Measurements from ENCODE around the gene PHF13. TPM values are rescaled to one million over a fixed set of nuclear protein-coding genes. Genes with fewer than 3 reads are reported as not detected.

PHF13 gene
- total and polyA plus RNA-seq, 2 of the 4 experiments (the other 2 are of a cell fraction), result 7.3 to 9.8 TPM

DNA sequence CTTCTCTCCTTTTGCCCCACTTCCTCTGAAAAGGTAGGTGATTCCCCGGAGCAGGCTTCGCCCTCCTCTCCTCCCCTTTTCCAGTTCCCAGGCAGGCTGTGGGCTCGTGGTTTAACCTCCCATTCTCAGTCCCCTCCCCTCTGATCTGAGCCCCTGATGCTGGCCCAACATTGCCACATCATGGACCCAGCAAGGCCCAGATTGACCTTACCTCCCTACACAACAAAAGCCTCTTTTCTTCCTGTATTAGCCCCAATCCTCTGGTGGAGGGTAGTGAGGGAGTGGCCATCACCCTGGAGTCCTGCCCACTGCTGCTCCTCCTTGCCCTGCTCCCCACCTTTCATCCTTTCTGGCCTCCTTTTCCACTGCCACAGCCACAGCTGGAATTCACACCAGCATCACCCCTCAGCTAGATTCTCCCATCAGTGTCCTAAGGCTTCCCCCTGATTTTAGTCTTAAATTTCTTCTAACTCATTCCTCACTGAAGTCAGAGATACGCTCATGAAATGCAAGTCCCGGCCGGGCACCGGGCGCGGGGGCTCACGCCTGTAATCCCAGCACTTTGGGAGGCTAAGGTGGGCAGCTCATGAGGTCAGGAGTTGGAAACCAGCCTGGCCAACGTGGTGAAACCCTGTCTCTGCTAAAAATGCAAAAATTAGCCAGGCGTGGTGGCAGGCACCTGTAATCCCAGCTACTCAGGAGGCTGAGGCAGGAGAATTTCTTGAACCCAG is 40.7 kb upstream of the PHF13 start:
- ChIA-PET POLR2A (ENCODE audit: unreplicated experiment) (no interaction called here), CTCF (no interaction called here)
- Histone ChIP-seq H3K9ac (ENCODE audit: low read depth, low read length) (no peak overlapping the region), H3K23ac (ENCODE audit: low read depth, low read length) (no peak overlapping the region), H4K5ac (ENCODE audit: low read depth, low read length) (no peak overlapping the region), H3K4me2 (ENCODE audit: low read depth, low read length) (no peak overlapping the region), H3K4me3 (ENCODE audit: insufficient read depth, low read depth, low read length) (no peak overlapping the region), H2BK5ac (ENCODE audit: low read depth, low read length, poor library complexity, severe bottlenecking) (no peak overlapping the region), H2BK120ac (ENCODE audit: low read depth, low read length) (no peak overlapping the region), H2AK9ac (replicated peaks; ENCODE audit: low read depth, low read length, poor library complexity) (no peak overlapping the region), H3K79me1 (ENCODE audit: low read depth in 1 of 2, low read length in 2 of 2) (no peaks in the 10 kb centered on the region), H3K9me3 (ENCODE audit: control insufficient read depth, insufficient read depth, low read length) (peaks cover 10% of the 10 kb centered on the region), H4K91ac (ENCODE audit: insufficient read depth, low read depth, low read length) (no peak overlapping the region), H3K18ac (ENCODE audit: low read depth, low read length) (no peak overlapping the region), H3K4me1 (ENCODE audit: control insufficient read depth, insufficient read depth, low read length) (no peaks in the 10 kb centered on the region), H3K27me3 (ENCODE audit: control insufficient read depth, insufficient read depth, low read length) (peaks cover 24% of the 10 kb centered on the region), H2BK15ac (ENCODE audit: low read depth, low read length) (no peak overlapping the region), H3K4ac (ENCODE audit: low read depth, low read length) (no peak overlapping the region), H3K36me3 (ENCODE audit: control insufficient read depth, insufficient read depth, low read length) (no peaks in the 10 kb centered on the region), H3K14ac (replicated peaks; ENCODE audit: low read depth, low read length) (no peak overlapping the region), H2AFZ (replicated peaks; ENCODE audit: low read length, poor library complexity) (no peak overlapping the region), H4K8ac (ENCODE audit: low read depth in 2 of 2, low read length in 2 of 2) (no peak overlapping the region), H3K56ac (ENCODE audit: extremely low read depth, insufficient read depth, low read length) (no peak overlapping the region), H2BK20ac (ENCODE audit: low read depth, low read length) (no peak overlapping the region), H3K27ac (ENCODE audit: insufficient read depth, low read length) (no peak overlapping the region), H2AK5ac (ENCODE audit: low read depth, low read length) (no peak overlapping the region), H3K9me1 (ENCODE audit: insufficient read depth, low read length) (no peaks in the 10 kb centered on the region), H4K20me1 (ENCODE audit: insufficient read depth, low read length) (no peaks in the 10 kb centered on the region)
- WGBS, 2 experiments (ENCODE audit: extremely low coverage in 2 of 2, insufficient read length in 1 of 2), result 33% methylated on average over 2 of the region's 12 CpGs; no CpG with 5 or more reads in 1 of the 2 experiments
- dilution Hi-C loops (cut with HindIII; ENCODE audit: low sequenced_read_pairs, unreplicated experiment) (no loop called here), in situ Hi-C loops (cut with MboI; ENCODE audit: low sequenced_read_pairs) (no loop called here), intact Hi-C loops (cut with micrococcal nuclease) (no loop called here)
- ATAC-seq (ENCODE audit: low read depth), result no peak
- BruUV-seq (replicated peaks), result no TSS peak
- DNase-seq, result no peak
- TF ChIP-seq FOS (IDR thresholded peaks at IDR 0.05; ENCODE audit: low read depth, low read length) (no peak), NFE2L2 (IDR thresholded peaks at IDR 0.05; ENCODE audit: low read depth, low read length) (no peak), SMC3 (IDR thresholded peaks at IDR 0.05; ENCODE audit: low read depth, low read length) (no peak), CEBPB (IDR thresholded peaks at IDR 0.05; ENCODE audit: low read depth, low read length) (no peak), RCOR1 (IDR thresholded peaks at IDR 0.05; ENCODE audit: insufficient replicate concordance, low read length) (no peak), RFX5 (IDR thresholded peaks at IDR 0.05; ENCODE audit: low read depth, low read length) (no peak), MAFK (IDR thresholded peaks at IDR 0.05; ENCODE audit: low read depth, low read length) (no peak), CHD1 (IDR thresholded peaks at IDR 0.05; ENCODE audit: low read depth, low read length) (no peak), RAD21 (IDR thresholded peaks at IDR 0.05; ENCODE audit: low read length) (no peak), BHLHE40 (IDR thresholded peaks at IDR 0.05; ENCODE audit: low read depth, low read length) (no peak), POLR2A (IDR thresholded peaks at IDR 0.05; ENCODE audit: low read depth, low read length) (no peak), MXI1 (IDR thresholded peaks at IDR 0.05; ENCODE audit: borderline replicate concordance, low read depth, low read length) (no peak), MAZ (IDR thresholded peaks at IDR 0.05; ENCODE audit: borderline replicate concordance, low read depth, low read length) (no peak)
- TF ChIP-seq, protein P1, sequence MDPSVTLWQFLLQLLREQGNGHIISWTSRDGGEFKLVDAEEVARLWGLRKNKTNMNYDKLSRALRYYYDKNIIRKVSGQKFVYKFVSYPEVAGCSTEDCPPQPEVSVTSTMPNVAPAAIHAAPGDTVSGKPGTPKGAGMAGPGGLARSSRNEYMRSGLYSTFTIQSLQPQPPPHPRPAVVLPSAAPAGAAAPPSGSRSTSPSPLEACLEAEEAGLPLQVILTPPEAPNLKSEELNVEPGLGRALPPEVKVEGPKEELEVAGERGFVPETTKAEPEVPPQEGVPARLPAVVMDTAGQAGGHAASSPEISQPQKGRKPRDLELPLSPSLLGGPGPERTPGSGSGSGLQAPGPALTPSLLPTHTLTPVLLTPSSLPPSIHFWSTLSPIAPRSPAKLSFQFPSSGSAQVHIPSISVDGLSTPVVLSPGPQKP (IDR thresholded peaks at IDR 0.05; ENCODE audit: borderline replicate concordance, low read depth, low read length), result no peak
- TF ChIP-seq, protein P2, sequence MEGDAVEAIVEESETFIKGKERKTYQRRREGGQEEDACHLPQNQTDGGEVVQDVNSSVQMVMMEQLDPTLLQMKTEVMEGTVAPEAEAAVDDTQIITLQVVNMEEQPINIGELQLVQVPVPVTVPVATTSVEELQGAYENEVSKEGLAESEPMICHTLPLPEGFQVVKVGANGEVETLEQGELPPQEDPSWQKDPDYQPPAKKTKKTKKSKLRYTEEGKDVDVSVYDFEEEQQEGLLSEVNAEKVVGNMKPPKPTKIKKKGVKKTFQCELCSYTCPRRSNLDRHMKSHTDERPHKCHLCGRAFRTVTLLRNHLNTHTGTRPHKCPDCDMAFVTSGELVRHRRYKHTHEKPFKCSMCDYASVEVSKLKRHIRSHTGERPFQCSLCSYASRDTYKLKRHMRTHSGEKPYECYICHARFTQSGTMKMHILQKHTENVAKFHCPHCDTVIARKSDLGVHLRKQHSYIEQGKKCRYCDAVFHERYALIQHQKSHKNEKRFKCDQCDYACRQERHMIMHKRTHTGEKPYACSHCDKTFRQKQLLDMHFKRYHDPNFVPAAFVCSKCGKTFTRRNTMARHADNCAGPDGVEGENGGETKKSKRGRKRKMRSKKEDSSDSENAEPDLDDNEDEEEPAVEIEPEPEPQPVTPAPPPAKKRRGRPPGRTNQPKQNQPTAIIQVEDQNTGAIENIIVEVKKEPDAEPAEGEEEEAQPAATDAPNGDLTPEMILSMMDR (conservative IDR thresholded peaks at IDR 0.05; ENCODE audit: low read depth, low read length), result no peak
- TF ChIP-seq, protein P3, sequence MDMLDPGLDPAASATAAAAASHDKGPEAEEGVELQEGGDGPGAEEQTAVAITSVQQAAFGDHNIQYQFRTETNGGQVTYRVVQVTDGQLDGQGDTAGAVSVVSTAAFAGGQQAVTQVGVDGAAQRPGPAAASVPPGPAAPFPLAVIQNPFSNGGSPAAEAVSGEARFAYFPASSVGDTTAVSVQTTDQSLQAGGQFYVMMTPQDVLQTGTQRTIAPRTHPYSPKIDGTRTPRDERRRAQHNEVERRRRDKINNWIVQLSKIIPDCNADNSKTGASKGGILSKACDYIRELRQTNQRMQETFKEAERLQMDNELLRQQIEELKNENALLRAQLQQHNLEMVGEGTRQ (IDR thresholded peaks at IDR 0.05; ENCODE audit: low read depth, low read length), result no peak
